A549 (cell line): ENCODE data around the gene DQX1.

Experiments used
- CBX8 ChIP-seq: fragments of 200-600 bp; sonication (generic); IDR thresholded peaks from 2 replicates; pipeline ENCODE4 v1.6.1; 2016
- EP300 ChIP-seq, 2 experiments: fragments of >200 bp; sonication (Bioruptor Twin); formaldehyde crosslinking; IDR thresholded peaks; 2 replicates in 1 of 2; 3 replicates in 1 of 2; pipeline ENCODE4 v1.6.1; 2016 to 2017
- ESRRA ChIP-seq: fragments of 150-350 bp; IDR thresholded peaks from 2 replicates; pipeline ENCODE4 v1.6.1; 2014; ENCODE audit warnings: mild to moderate bottlenecking, low read length, borderline replicate concordance
- GATA3 ChIP-seq: IDR thresholded peaks from 2 replicates; pipeline ENCODE4 v1.6.1; 2012; ENCODE audit warnings: borderline replicate concordance
- PHF8 ChIP-seq: fragments of 200-600 bp; sonication (generic); IDR thresholded peaks from 2 replicates; pipeline ENCODE4 v1.6.1; 2016; ENCODE audit warnings: low read depth, mild to moderate bottlenecking, antibody characterized with exemption, moderate library complexity, borderline replicate concordance
- POLR2A ChIP-seq: IDR thresholded peaks from 2 replicates; pipeline ENCODE4 v1.6.1; 2012; ENCODE audit warnings: mild to moderate bottlenecking, low read length
- RFX5 ChIP-seq: fragments of 450-650 bp; IDR thresholded peaks from 2 replicates; pipeline ENCODE4 v1.7.1; 2014; ENCODE audit warnings: antibody characterized with exemption, mild to moderate bottlenecking, moderate library complexity
- RNF2 ChIP-seq: fragments of 200-600 bp; sonication (generic); IDR thresholded peaks from 2 replicates; pipeline ENCODE4 v1.6.1; 2016; ENCODE audit warnings: low read depth, mild to moderate bottlenecking, antibody characterized with exemption, moderate library complexity, borderline replicate concordance
- ZFP36 ChIP-seq: fragments of 450-650 bp; IDR thresholded peaks from 2 replicates; pipeline ENCODE4 v1.6.1; 2014; ENCODE audit warnings: borderline replicate concordance; ENCODE audit not compliant: partially characterized antibody
- TF ChIP-seq, protein P1 (sequence below): fragments of >200 bp; sonication (Bioruptor Twin); formaldehyde crosslinking; IDR thresholded peaks from 3 replicates; pipeline ENCODE4 v1.5.1; 2016
- TF ChIP-seq, protein P2 (sequence below): IDR thresholded peaks from 2 replicates; pipeline ENCODE4 v1.6.1; 2012
- TF ChIP-seq, protein P3 (sequence below): fragments of >200 bp; sonication (Bioruptor Twin); formaldehyde crosslinking; IDR thresholded peaks from 3 replicates; pipeline ENCODE4 v1.6.1; 2016
- TF ChIP-seq, protein P4 (sequence below): fragments of 250-450 bp; sonication (Bioruptor Pico); IDR thresholded peaks from 2 replicates; pipeline ENCODE4 v1.5.0; 2021; ENCODE audit warnings: mild to moderate bottlenecking, moderate library complexity, borderline replicate concordance

DNA sequence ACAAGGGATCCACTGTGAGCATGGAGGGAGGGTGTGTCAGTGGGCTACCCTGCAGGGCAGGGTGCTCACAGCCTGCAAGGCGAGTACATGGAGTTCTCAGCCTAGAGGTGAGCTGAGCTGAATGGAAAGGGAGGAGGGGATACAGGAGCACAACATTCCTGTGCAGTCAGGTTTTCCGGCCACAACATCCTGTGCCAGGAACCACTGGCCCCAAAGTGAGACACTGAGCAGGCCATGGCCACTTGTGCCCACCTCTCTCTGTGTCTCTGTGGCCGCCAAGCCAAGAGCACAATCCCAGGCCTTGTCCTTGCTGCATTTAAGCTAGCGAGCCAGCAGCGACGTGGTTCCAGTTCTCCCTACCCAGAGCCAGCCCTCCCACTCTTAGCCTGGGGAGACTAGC lies 34.6 kb upstream of the DQX1 start:
- TF ChIP-seq, protein P1, sequence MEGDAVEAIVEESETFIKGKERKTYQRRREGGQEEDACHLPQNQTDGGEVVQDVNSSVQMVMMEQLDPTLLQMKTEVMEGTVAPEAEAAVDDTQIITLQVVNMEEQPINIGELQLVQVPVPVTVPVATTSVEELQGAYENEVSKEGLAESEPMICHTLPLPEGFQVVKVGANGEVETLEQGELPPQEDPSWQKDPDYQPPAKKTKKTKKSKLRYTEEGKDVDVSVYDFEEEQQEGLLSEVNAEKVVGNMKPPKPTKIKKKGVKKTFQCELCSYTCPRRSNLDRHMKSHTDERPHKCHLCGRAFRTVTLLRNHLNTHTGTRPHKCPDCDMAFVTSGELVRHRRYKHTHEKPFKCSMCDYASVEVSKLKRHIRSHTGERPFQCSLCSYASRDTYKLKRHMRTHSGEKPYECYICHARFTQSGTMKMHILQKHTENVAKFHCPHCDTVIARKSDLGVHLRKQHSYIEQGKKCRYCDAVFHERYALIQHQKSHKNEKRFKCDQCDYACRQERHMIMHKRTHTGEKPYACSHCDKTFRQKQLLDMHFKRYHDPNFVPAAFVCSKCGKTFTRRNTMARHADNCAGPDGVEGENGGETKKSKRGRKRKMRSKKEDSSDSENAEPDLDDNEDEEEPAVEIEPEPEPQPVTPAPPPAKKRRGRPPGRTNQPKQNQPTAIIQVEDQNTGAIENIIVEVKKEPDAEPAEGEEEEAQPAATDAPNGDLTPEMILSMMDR = no peak
- TF ChIP-seq RNF2 (no peak), RFX5 (no peak), PHF8 (no peak), CBX8 (no peak), ZFP36 (no peak), POLR2A (no peak), GATA3 (no peak), EP300 (IDR thresholded peaks at IDR 0.05) (no peak), ESRRA (no peak)
- TF ChIP-seq, protein P2, sequence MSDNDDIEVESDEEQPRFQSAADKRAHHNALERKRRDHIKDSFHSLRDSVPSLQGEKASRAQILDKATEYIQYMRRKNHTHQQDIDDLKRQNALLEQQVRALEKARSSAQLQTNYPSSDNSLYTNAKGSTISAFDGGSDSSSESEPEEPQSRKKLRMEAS = no peak
- TF ChIP-seq, protein P3, sequence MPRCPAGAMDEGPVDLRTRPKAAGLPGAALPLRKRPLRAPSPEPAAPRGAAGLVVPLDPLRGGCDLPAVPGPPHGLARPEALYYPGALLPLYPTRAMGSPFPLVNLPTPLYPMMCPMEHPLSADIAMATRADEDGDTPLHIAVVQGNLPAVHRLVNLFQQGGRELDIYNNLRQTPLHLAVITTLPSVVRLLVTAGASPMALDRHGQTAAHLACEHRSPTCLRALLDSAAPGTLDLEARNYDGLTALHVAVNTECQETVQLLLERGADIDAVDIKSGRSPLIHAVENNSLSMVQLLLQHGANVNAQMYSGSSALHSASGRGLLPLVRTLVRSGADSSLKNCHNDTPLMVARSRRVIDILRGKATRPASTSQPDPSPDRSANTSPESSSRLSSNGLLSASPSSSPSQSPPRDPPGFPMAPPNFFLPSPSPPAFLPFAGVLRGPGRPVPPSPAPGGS = no peak
- TF ChIP-seq, protein P4, sequence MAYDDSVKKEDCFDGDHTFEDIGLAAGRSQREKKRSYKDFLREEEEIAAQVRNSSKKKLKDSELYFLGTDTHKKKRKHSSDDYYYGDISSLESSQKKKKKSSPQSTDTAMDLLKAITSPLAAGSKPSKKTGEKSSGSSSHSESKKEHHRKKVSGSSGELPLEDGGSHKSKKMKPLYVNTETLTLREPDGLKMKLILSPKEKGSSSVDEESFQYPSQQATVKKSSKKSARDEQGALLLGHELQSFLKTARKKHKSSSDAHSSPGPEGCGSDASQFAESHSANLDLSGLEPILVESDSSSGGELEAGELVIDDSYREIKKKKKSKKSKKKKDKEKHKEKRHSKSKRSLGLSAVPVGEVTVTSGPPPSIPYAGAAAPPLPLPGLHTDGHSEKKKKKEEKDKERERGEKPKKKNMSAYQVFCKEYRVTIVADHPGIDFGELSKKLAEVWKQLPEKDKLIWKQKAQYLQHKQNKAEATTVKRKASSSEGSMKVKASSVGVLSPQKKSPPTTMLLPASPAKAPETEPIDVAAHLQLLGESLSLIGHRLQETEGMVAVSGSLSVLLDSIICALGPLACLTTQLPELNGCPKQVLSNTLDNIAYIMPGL (CRISPR knock-in tag) = no peak
